CD4-positive, alpha-beta T cell treated with Interleukin-17A for 4 hours (primary cell): Measurements from ENCODE around the gene SERINC5.
A peak's percentile ranks its signal among the peaks of the same experiment; 100 is the strongest.
"Not testable (repeated sequence)": the region's sequence is repeated elsewhere in the genome, so short reads cannot be mapped to it uniquely, and the experiment has no call there.

Experiments used
- DNase-seq: peaks from one replicate; pipeline ENCODE4 v3.0.0-alpha.2; 2020; ENCODE audit warnings: mixed read lengths

Gene SERINC5

DNA sequence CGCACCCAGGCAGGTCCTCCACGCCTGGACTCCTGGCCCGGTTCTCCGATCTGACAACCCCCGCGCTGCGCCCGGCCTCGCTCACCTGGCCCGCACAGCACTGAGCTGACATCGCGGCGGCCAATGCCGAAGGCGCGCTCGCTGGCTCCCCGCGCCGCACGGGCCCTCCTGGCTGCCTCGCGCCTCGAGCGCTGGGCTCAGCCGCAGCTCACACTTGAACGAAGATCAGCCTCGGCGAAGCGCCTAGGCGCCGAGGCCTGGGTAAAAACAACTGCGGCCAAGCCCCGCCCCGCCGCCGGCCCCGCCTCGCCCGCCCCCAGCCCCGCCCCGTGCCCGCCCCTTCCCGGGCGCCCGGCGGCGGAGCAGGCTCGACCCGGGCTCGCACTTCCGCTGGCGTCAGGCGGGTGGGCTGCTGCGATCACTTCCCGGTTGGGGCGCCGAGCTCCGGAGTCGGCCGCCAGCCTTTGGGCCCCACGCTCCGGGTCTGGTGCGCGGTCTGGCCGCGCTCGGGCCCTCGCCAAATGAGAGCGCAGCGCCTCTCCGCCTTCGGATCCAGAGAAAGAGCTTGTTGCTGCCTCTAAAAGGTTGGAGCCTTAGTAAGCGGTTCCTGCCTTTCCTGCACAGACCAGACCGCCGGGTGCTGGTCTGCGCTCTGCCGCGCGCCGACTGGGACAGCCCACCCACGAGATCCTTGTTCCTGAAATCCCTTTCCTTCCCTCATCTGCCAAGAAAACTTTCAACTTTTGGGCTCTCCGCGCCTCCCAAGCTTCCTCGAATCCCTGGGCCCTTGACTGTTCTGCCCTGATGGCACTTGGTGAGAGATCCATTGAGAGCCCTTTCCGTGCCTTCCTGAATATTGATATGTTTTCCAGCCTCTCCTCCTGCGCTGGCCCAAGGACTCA lies at the start of gene SERINC5:
Gene SERINC5 (minus strand): TSS at position 238 of the 902 bp plus-strand sequence. CDS start 126 bp downstream, at position 112.
- peak; percentile 88 for DNase-seq

GRCh38 chr5:80302636-80303035 lies 46.8 kb upstream of the SERINC5 start:
- no peak for DNase-seq

DNA sequence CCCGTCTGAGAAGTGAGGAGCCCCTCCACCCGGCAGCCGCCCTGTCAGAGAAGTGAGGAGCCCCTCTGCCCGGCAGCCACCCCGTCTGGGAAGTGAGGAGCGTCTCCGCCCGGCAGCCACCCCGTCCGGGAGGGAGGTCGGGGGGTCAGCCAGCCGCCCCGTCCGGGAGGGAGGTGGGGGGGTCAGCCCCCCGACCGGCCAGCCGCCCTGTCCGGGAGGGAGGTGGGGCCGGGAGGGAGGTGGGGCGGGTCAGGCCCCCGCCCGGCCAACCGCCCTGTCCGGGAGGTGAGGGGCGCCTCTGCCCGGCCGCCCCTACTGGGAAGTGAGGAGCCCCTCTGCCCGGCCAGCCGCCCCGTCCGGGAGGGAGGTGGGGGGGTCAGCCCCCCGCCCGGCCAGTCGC lies 45.5 kb upstream of the SERINC5 start:
- DNase-seq = not testable (repeated sequence)

- DNase-seq = not testable (repeated sequence)
These were observed 44.9 kb upstream of the SERINC5 start for GRCh38 chr5:80300796-80301195.

- DNase-seq = no peak
These were observed 44.3 kb upstream of the SERINC5 start for GRCh38 chr5:80300125-80300524.

- no peak for DNase-seq
These were observed 43.8 kb upstream of the SERINC5 start for GRCh38 chr5:80299601-80300000.

DNA sequence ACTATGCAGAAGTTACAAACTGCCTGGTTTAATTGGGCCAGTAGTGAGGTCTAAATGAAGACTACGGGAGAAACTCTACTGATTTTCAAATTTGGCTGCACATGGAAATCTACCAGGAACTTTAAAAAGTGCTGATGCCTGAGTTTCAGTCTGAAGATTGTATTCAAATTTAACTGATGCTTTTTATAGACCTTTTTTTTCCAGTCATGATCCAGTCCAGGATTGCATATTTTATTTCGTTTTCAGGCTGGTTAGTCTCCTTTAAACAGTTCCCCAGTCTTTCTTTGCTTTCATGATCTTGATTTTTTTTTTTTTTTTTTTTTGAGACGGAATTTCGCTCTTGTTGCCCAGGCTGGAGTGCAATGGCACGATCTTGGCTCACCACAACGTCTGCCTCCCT lies 40.3 kb upstream of the SERINC5 start:
- no peak for DNase-seq

DNA sequence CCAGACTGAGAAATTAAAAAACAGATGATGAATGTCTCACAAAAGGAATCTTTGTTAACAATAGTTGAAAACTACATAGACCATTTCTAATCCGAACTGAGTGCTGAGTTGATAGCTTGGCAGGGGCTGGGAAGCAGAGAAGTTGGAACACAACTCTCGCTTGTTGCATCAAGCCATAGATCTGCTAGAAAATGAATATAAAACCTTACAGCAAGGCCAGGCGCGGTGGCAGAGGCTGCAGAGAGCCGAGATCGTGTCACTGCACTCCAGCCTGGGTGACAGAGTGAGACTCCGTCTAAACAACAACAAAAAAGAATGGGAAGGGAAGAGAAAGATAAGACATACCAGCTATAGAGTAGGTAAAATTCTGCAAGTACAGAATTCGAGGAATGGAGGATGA lies 35.9 kb upstream of the SERINC5 start:
- no peak for DNase-seq

GRCh38 chr5:80289320-80289719 lies 33.5 kb upstream of the SERINC5 start:
- no peak for DNase-seq

DNA sequence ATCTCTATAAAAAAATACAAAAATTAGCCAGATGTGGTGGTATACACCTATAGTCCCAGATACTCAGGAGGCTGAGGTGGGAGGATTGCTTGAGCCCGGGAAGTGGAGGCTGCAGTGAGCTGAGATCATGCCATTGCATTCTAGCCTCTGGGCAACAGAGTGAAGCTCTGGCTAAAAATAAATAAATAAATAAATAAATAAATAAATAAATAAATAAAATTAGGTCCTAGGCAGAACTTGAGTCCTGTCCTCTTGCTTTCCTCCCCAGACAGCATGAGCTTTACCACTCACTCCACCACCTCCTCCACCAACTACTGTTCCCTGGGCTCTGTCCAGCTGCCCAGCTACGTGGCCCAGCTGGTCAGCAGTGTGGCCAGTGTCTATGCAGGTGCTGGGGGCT lies 32.3 kb upstream of the SERINC5 start:
- no peak for DNase-seq

DNA sequence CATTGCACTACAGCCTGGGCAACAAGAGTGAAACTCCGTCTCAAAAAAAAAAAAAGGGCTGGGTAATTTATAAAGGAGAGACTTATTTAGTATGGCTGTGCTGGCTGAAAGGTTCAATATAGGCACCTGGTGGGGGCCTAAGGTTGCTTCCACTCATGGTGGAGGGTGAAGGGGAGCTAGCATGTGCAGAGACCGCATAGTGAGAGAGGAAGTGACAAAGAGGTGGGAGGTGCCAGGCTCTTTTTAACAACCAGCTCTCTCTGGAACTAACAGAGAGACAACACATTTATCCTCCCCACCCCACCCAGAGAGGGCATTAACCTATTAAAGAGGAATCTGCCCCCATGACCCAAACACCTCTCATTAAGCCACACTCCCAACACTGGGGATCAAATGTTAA lies 28.9 kb upstream of the SERINC5 start:
- peak; percentile 58 for DNase-seq

DNA sequence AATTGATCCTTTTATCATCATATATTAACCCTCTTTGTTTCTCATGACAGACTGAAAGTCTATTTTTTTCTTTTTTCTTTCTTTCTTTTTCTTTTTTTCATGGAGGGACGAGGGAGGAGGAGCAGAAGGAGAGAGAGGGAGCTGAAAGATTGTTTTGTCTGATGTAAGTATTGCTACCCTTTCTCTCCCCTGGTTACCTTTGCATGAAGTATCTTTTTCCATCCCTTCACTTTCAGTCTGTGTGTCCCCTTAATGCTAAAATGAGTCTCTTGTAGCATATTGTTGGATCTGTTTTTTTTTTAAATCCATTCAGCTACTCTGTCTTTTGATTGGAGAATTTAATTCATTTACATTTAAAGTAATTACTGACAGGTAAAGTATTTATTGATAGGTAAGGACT lies 27.5 kb upstream of the SERINC5 start:
- no peak for DNase-seq

GRCh38 chr5:80282054-80282453 lies 26.2 kb upstream of the SERINC5 start:
- DNase-seq = no peak

DNA sequence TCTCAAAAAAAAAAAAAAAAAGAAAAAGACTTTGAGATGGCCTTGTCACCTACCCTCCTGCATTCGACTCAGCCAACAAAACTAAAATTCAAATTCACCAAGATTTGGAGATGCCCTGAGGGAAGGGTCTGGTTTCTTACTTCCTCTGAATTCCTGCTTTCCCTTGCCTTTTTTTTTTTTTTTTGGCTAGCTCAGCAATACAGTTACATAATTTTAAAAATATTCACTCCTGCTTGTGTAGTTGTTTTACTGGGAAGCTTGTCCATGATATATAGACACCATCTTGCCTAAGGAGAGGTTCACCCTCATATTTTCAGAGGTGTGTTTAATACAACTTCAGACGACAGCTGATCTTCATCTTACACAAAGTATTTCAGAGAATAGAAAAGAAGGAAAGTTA lies 21.3 kb upstream of the SERINC5 start:
- no peak for DNase-seq

GRCh38 chr5:80276186-80276585 lies 20.3 kb upstream of the SERINC5 start:
- no peak for DNase-seq

DNA sequence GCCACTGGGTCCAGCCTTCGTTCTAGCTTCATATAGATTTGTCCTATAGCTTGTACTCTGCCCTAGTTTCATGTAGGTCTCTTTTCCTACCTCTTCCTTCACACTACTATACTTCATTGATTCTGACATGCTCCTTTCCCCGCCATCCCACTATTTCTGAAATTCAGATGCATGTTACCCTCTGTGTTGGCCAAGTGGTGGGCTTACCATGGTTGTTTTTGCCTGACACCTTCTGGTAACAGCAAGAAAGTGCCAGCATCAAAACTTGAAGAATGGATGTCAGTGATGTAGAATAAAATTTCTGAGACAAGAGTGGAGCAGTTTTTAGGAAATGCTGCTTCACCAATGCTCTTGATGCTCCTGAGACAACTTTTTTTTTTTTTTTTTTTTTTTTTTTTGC lies 19.5 kb upstream of the SERINC5 start:
- peak; percentile 50 for DNase-seq

GRCh38 chr5:80270543-80270942 lies 14.7 kb upstream of the SERINC5 start:
- DNase-seq = peak; percentile 26

- peak; percentile 68 for DNase-seq
These were observed 14.2 kb upstream of the SERINC5 start for GRCh38 chr5:80269991-80270438.

DNA sequence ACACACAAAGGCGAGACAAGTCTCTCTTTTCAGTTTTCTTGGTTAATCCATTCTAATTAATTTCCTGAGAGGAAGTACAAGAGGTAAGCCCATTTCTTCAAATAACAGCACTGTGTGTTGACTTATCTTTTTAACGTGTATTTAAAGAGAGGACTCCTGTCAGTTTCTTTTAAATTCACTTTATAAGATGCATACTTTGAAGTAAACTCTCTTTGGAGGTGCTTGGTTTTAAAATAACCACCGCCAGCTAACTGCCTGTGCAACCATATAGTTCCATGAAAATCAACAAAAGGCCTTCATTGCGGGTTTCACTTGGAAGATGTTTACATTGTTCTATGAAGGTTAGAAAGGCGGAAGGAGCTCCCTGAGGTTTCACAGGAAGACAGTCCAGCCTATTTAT lies 13.1 kb upstream of the SERINC5 start:
- no peak for DNase-seq

- DNase-seq = no peak
These were observed 10.7 kb upstream of the SERINC5 start for GRCh38 chr5:80266566-80266965.

DNA sequence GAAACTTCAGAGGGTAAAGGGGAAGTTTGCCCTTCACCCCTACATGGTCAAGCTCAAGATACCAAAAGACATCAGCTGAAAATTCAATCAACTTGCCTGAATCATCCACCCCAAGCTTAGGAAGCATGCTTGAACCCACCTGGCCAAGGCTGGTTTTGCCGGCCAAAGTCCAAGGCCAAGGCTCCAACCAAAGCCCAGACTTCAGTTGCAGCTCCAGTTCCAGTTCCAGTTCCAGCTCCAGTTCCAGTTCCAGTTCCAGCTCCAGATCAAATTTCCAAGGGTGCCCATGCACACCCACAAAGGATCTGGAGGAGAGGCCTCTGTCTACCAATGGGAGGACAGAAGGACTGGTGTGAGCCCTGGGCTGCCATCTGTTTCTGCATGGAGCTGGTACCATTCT lies 4.6 kb upstream of the SERINC5 start:
- no peak for DNase-seq

DNA sequence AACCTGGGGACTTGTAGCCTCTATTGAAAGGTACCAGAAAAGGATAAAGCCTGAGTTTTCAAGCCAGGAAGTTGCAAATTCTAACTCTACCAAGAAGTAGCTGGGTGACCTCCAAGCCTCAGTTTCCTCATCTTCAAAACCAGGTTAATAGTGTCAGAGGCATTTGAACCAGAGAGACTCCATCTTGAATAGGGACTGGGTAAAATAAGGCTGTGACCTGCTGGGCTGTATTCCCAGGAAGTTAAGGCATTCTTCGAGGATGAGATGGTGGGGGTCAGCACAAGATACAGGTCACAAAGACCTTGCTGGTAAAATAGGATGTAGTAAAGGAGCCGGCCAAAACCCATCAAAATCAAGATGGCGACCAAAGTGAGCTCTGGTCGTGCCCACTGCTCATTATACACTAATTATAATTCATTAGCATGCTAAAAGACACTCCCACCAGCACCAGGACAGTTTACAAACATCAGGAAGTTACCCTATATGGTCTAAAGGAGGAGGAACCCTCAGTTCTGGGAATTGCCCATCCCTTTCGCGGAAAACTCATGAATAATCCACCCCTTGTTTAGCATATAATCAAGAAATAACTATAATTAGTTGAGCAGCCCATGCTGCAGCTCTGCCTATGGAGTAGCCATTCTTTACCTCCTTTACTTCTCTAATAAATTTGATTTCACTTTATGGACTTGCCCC lies 3.8 kb upstream of the SERINC5 start:
- no peak for DNase-seq

- DNase-seq = peak; percentile 57
These were observed 427 bp downstream of the SERINC5 start for GRCh38 chr5:80255431-80255810.

DNA sequence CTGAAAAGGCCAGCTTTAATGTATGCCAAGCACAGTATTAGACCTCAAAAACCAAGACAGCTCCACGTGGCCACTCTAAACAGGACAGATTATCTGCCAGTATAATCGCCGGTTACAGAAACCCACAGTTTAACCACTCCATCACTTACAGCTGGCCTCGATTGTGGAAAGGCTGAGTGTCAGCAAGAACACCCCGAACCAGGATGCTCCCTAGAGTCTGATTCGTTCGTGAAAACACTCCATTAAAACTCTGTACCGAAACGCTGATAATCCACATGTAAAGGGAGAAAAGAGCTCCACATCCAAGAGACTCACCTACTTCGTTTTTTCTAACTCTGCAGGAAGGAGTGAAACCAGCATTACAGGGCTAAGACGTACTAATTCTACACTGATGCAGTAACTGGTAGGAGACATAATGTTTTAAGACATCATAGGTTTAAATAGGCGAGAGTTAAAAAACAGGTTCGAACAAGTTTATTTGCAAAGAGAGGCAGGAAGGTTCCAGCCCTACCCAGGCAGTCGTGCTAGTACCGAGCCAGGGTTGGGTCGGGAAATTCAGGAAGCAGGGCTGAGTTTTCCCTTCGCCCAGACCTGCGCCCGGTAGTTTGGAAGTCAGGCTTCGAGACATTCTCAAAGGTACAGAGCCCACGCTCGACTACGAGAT lies 949 bp downstream of the SERINC5 start:
- DNase-seq = peak; percentile 39
